ENCODE measurements around the gene PXDN. TPM values are rescaled to one million over a fixed set of nuclear protein-coding genes. Genes with fewer than 3 reads are reported as not detected.

Gene PXDN
- total RNA-seq: under 1 TPM in 1 of 2 experiments, not detected in 1; 0.05 TPM

- intact Hi-C loops (cut with micrococcal nuclease): no loop called here
- CTCF ChIA-PET: no interaction called here
- DNase-seq: no peak
- H3K4me3 Mint-ChIP-seq: peak within 1 kb of the TSS; percentile 4
- H3K36me3 Mint-ChIP-seq (ENCODE audit: low read depth): no peaks in the 10 kb centered on the region
- peaks cover 5% of the 10 kb centered on the region for H3K4me1 Mint-ChIP-seq (ENCODE audit: low read depth)
- H3K27ac Mint-ChIP-seq: no peak within 1 kb of the TSS
- H3K27me3 Mint-ChIP-seq (ENCODE audit: low read depth): peaks cover 53% of the 10 kb centered on the region
- no peaks in the 10 kb centered on the region for H3K9me3 Mint-ChIP-seq
These were observed at the start of gene PXDN for GRCh38 chr2:1744446-1745170. Gene PXDN (minus strand): TSS chr2:1744515. CDS start chr2:1744455, 60 bp downstream.

- CTCF ChIA-PET: no interaction called here
- no peaks in the 10 kb centered on the region for H3K4me1 Mint-ChIP-seq (ENCODE audit: low read depth)
- no peaks in the 10 kb centered on the region for H3K9me3 Mint-ChIP-seq
- DNase-seq: no peak
- H3K27ac Mint-ChIP-seq: no peak overlapping the region
- no peaks in the 10 kb centered on the region for H3K36me3 Mint-ChIP-seq (ENCODE audit: low read depth)
- H3K27me3 Mint-ChIP-seq (ENCODE audit: low read depth): no peaks in the 10 kb centered on the region
- no peak overlapping the region for H3K4me3 Mint-ChIP-seq
- intact Hi-C loops (cut with micrococcal nuclease): no loop called here
These were observed 49.6 kb upstream of the PXDN start for GRCh38 chr2:1793868-1794445.

GRCh38 chr2:1793001-1793867 lies 48.9 kb upstream of the PXDN start:
- Mint-ChIP-seq H3K4me1 (ENCODE audit: low read depth) (no peaks in the 10 kb centered on the region), H3K9me3 (no peaks in the 10 kb centered on the region), H3K36me3 (ENCODE audit: low read depth) (no peaks in the 10 kb centered on the region), H3K27ac (no peak overlapping the region), H3K27me3 (ENCODE audit: low read depth) (no peaks in the 10 kb centered on the region), H3K4me3 (no peak overlapping the region)
- DNase-seq: no peak
- CTCF ChIA-PET: interaction anchor here (0.6 kb wide), 1 partner anchor 1125 kb away, joined by 4 read pairs; no protein-coding TSS in a partner anchor
- intact Hi-C loops (cut with micrococcal nuclease): no loop called here

- H3K27me3 Mint-ChIP-seq (ENCODE audit: low read depth): no peaks in the 10 kb centered on the region
- H3K27ac Mint-ChIP-seq: no peak overlapping the region
- H3K9me3 Mint-ChIP-seq: no peaks in the 10 kb centered on the region
- H3K4me3 Mint-ChIP-seq: no peak overlapping the region
- intact Hi-C loops (cut with micrococcal nuclease): no loop called here
- CTCF ChIA-PET: interaction anchor here (0.6 kb wide), 1 partner anchor 1126 kb away, joined by 4 read pairs; no protein-coding TSS in a partner anchor
- H3K4me1 Mint-ChIP-seq (ENCODE audit: low read depth): no peaks in the 10 kb centered on the region
- no peak for DNase-seq
- H3K36me3 Mint-ChIP-seq (ENCODE audit: low read depth): no peaks in the 10 kb centered on the region
These were observed 47.5 kb upstream of the PXDN start for GRCh38 chr2:1791685-1792435.

- no peaks in the 10 kb centered on the region for H3K36me3 Mint-ChIP-seq (ENCODE audit: low read depth)
- H3K4me3 Mint-ChIP-seq: no peak overlapping the region
- intact Hi-C loops (cut with micrococcal nuclease): no loop called here
- CTCF ChIA-PET: no interaction called here
- H3K9me3 Mint-ChIP-seq: no peaks in the 10 kb centered on the region
- H3K27ac Mint-ChIP-seq: no peak overlapping the region
- H3K4me1 Mint-ChIP-seq (ENCODE audit: low read depth): no peaks in the 10 kb centered on the region
- no peaks in the 10 kb centered on the region for H3K27me3 Mint-ChIP-seq (ENCODE audit: low read depth)
- DNase-seq: no peak
These were observed 46.8 kb upstream of the PXDN start for GRCh38 chr2:1791006-1791605.

GRCh38 chr2:1790473-1790872 lies 46.2 kb upstream of the PXDN start:
- CTCF ChIA-PET: no interaction called here
- intact Hi-C loops (cut with micrococcal nuclease): no loop called here
- no peaks in the 10 kb centered on the region for H3K9me3 Mint-ChIP-seq
- no peak overlapping the region for H3K4me3 Mint-ChIP-seq
- H3K36me3 Mint-ChIP-seq (ENCODE audit: low read depth): no peaks in the 10 kb centered on the region
- no peaks in the 10 kb centered on the region for H3K27me3 Mint-ChIP-seq (ENCODE audit: low read depth)
- no peak for DNase-seq
- H3K4me1 Mint-ChIP-seq (ENCODE audit: low read depth): no peaks in the 10 kb centered on the region
- H3K27ac Mint-ChIP-seq: no peak overlapping the region

- intact Hi-C loops (cut with micrococcal nuclease): no loop called here
- no peak overlapping the region for H3K27ac Mint-ChIP-seq
- H3K36me3 Mint-ChIP-seq (ENCODE audit: low read depth): no peaks in the 10 kb centered on the region
These were observed 45.3 kb upstream of the PXDN start for GRCh38 chr2:1789610-1790009.

GRCh38 chr2:1788478-1788959 lies 44.2 kb upstream of the PXDN start:
- Mint-ChIP-seq H3K9me3 (no peaks in the 10 kb centered on the region), H3K4me3 (no peak overlapping the region), H3K4me1 (ENCODE audit: low read depth) (no peaks in the 10 kb centered on the region), H3K27me3 (ENCODE audit: low read depth) (peaks cover 2% of the 10 kb centered on the region), H3K36me3 (ENCODE audit: low read depth) (no peaks in the 10 kb centered on the region), H3K27ac (no peak overlapping the region)
- intact Hi-C loops (cut with micrococcal nuclease): no loop called here
- no peak for DNase-seq
- CTCF ChIA-PET: interaction anchor here (1.1 kb wide), 1 partner anchor 97 kb away, joined by 3 read pairs; no protein-coding TSS in a partner anchor

More at GRCh38 chr2:1789610-1790009, 45.3 kb upstream of the PXDN start:
- no peak overlapping the region for H3K4me3 Mint-ChIP-seq
- no peaks in the 10 kb centered on the region for H3K9me3 Mint-ChIP-seq
- CTCF ChIA-PET: no interaction called here
- H3K4me1 Mint-ChIP-seq (ENCODE audit: low read depth): no peaks in the 10 kb centered on the region
- DNase-seq: no peak
- peaks cover 1% of the 10 kb centered on the region for H3K27me3 Mint-ChIP-seq (ENCODE audit: low read depth)

- Mint-ChIP-seq H3K9me3 (no peaks in the 10 kb centered on the region), H3K27ac (no peak overlapping the region), H3K4me3 (no peak overlapping the region), H3K36me3 (ENCODE audit: low read depth) (no peaks in the 10 kb centered on the region), H3K4me1 (ENCODE audit: low read depth) (no peaks in the 10 kb centered on the region), H3K27me3 (ENCODE audit: low read depth) (peaks cover 3% of the 10 kb centered on the region)
- CTCF ChIA-PET: interaction anchor here (1.1 kb wide), 1 partner anchor 96 kb away, joined by 3 read pairs; no protein-coding TSS in a partner anchor
- no peak for DNase-seq
- intact Hi-C loops (cut with micrococcal nuclease): no loop called here
These were observed 43.6 kb upstream of the PXDN start for GRCh38 chr2:1787755-1788477.

GRCh38 chr2:1784986-1785617 lies 40.8 kb upstream of the PXDN start:
- Mint-ChIP-seq H3K27me3 (ENCODE audit: low read depth) (peaks cover 12% of the 10 kb centered on the region), H3K36me3 (ENCODE audit: low read depth) (no peaks in the 10 kb centered on the region), H3K9me3 (no peaks in the 10 kb centered on the region), H3K4me1 (ENCODE audit: low read depth) (no peaks in the 10 kb centered on the region), H3K27ac (no peak overlapping the region), H3K4me3 (no peak overlapping the region)
- CTCF ChIA-PET: no interaction called here
- no peak for DNase-seq
- intact Hi-C loops (cut with micrococcal nuclease): no loop called here

GRCh38 chr2:1784087-1784486 lies 39.8 kb upstream of the PXDN start:
- H3K27ac Mint-ChIP-seq: no peak overlapping the region
- H3K27me3 Mint-ChIP-seq (ENCODE audit: low read depth): peaks cover 12% of the 10 kb centered on the region

More at GRCh38 chr2:1784087-1784486, 39.8 kb upstream of the PXDN start:
- H3K36me3 Mint-ChIP-seq (ENCODE audit: low read depth): no peaks in the 10 kb centered on the region
- DNase-seq: no peak
- CTCF ChIA-PET: interaction anchor here (1.4 kb wide), 1 partner anchor 14 kb away, joined by 6 read pairs; no protein-coding TSS in a partner anchor
- no peaks in the 10 kb centered on the region for H3K4me1 Mint-ChIP-seq (ENCODE audit: low read depth)
- H3K9me3 Mint-ChIP-seq: no peaks in the 10 kb centered on the region
- H3K4me3 Mint-ChIP-seq: no peak overlapping the region
- intact Hi-C loops (cut with micrococcal nuclease): no loop called here

Data from activated naive CD4-positive, alpha-beta T cell treated with anti-CD3 and anti-CD28 coated beads for 36 hours (primary cell).